GM18508 (cell line): Measurements from ENCODE around the gene MCFD2.

Experiments used
- ATAC-seq: cut with Tn5 transposase; IDR thresholded peaks from one replicate; pipeline ENCODE4 v1.9.1; 2021; ENCODE audit warnings: moderate number of reproducible peaks; ENCODE audit not compliant: insufficient read depth, unreplicated experiment

MCFD2 gene

DNA sequence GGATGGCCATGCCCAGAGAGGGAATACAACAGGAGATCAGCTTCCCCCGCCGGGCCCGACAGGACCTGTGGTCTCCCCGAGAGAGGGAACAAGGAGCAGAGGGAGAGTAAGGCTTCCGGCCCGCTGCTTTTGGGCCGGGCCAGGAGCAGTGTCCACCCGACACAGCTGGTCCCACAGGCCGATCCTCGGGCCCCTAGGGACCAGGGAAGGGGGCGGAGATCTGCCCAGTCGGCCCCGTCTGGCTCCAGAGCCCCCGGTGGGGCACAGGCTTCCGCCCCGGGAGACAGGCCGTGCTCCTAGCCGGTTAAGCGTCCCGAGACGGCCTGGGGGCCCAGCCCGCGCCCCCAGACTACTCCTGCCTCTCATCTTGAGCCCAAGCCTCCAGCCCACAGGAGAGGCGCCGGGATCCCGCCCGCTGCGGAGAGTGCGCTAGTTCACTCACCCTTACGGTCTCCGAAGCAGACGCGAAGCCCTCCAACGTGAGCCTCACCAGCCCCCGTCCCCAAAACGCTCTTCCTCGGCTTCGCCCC is at the start of gene MCFD2:
MCFD2 (minus strand) TSS at position 526 of the 530 bp plus-strand sequence. CDS start 6,635 bp downstream, outside the sequence.
- no peak for ATAC-seq

DNA sequence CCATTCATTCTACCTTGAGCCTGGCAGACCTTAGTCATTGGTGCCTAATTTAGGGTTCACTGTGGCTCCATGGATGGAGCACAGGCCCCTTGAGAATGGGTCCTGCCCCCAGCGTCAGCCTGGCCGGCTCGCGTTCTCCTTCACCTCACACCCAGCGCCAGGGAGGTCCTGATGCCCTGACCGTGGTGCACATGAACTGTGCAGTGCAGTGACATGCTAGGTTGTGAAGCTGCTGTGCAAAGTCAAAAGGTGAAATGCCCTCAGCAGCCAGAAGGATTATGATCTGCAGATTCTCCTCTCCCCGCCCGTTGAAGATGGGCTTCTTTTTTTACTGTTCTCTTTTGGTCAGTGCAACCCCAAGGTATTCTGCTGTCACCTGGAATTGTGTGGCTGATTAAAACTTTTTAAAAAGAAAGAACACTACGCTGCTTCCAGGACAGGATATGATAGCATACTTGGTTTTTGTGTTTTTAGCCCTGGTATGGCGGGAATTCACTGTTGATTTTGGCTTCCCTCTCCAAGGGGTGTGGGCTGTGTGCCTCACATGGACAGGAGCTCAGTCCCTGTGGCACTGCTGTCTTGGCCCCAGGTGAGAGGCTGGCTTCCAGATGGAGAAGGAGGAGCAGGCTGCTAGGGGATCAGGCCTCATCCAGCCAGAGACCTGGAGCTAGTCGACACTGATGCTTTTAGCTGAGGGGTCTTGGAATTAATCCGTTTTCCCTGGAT is 49.4 kb upstream of the MCFD2 start:
- ATAC-seq = no peak

DNA sequence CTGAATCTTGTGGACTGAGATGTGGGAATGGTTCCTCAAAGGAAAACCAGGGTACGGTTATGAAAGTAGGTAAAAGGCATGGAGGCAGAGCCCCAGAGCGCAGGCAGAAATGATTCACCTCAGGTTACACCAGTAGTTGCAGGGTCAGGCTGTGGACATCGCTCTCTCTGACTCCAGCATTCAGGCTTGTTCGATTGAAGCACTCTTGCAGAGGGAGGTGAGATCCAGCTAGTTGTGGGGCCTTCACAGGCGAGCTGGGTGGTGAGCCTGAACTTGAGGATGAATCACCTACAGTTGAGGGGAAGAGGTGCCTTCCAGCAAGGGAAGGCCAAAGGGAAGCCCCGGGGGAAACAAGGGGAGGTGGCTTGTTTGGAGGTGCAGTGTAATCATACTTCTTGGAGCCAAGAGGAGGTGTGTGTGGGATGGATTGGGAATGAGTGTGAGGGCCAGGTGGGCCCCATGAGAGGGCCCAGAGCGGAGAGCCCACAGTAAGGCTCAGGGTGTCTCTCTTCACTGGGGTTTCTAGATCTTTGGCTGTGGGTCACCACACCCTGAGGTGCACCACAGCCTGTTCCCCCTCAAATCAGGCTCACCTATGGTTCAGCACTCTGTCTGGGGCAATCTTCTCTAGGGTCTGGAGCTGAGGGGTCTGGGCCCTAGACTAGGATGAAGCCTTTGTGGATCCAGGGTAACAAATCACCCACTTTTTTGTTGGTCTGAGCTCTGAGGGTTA is 48.5 kb upstream of the MCFD2 start:
- no peak for ATAC-seq

DNA sequence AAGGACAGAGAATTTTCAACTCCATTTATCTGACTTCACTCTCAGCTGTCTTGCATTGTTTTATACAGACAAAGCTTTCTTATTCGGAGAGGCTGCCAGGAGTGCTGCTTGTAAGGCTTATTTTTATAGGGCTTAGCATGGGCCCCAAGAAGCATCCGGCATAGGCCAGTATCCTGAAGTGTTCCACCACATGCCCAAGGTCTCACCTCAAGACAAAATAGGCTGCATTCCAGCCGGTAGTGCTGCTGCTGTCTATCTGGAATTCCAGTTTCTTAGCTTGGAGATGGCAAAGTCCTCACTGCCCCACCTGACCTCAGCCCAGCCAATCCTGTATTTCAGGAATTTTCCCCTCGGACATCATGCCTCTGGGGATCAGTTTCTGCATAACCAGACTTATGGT is 47.6 kb upstream of the MCFD2 start:
- no peak for ATAC-seq

DNA sequence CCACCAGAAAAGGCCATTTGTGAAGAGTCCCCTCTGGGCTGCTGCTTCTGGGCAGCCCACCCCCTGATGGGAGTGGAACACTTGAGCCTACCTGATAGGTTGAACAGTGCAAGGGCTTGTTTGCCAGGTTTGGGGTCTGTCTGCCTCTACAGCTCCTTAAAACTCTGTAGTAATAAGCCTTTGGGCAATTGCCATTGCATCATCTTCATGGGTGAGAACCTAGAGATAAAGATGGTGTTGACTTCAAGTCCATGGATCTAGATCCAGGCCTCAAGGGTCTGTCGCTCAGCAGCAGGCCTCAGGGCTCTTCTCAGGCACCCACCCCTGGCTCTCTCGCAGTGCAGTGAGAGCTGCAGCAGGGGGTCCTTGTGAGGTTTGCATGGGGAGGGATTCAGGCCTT is 47.1 kb upstream of the MCFD2 start:
- ATAC-seq = no peak

DNA sequence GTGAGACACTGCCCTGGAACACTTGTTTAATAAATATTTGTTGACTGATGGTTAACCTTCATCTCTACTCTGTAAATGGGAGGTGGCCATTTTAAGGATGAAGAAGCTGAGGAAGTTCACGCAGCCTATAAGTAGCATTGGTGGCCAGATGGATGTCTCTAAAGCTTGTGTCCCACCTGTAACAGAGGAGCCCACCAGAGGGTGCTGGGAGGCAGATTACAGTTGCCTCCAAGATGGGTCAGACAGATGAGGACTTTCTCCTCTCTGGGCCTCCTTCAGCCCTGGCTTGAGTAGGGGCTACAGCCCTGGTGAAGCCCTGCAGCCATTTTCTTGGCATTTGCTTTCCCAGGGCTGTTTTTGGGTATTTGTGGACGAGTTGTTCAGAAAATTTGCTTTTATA is 45.0 kb upstream of the MCFD2 start:
- no peak for ATAC-seq

DNA sequence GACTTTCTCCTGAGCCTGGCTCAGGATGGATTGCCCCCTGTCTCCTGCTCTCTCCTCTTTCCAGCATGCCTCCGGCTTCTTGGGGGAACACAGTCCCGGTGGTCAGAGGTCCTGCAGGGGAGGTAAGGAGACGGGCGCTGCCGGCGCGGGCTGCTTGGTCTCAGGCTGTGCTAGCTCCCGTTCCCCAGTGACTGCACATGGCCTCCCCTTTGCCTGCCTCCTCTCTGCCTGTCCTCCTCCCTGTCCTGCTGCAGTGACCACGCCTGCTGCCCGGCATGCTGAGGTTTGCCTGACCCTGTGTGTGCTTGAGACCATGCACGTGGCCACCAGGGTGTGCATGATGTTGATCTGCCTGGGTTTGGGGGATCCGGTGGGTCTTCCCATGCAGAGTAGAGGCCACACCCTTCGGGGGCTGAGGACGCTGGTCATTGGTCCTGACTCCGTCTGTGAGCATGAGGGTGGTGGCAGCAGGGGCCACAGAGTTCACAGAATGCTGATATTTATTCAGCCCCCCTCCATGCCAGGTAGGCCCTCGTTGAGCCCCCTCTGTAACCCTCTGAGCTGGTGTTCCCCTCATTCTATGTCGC is 42.9 kb upstream of the MCFD2 start:
- ATAC-seq = no peak

DNA sequence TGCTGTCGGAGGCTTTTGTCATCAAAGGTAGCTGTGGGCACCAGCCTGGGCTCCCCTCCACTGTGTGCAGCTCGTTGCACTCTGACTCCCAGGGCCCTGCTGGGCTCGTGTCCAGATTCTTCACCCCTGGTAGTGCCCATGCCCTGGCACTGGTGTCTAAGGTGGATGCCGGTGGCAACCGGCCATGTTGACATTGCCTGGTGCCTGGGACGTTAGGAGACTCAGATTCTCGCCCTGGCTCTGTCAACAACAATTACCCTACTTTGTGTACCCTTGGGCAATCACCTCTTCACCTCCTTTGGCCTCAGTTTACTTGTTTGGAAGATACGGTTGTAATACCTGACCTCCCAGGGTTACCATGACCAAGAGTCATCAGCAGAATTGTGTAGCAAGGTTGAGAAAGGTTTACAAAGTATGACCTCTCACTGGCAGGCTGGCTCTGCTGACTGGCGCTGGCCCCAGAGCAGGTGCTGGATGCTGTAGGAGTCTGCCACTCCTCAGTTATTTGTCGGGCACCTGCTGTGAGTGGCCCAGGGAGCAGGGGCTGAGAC is 41.5 kb upstream of the MCFD2 start:
- no peak for ATAC-seq

DNA sequence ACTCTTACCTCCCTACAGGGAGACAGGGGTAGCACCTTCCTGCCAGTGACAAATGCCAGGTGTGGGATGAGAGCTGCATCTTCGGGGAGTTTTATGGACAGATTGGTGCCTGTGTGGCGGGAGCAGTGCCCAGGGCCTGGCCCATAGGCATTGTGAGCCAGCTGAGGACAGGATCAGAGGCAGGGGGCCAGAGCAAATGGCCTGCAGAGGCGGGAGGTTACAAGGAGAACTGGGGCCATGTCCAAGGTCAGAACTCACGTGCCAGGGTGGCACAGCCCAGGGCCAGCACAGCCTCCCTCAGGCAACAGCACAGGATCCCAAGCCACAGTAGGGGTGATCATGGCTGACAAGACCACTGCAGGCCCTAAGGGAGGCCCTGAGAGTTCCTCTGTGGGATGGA is 40.2 kb upstream of the MCFD2 start:
- ATAC-seq = no peak

DNA sequence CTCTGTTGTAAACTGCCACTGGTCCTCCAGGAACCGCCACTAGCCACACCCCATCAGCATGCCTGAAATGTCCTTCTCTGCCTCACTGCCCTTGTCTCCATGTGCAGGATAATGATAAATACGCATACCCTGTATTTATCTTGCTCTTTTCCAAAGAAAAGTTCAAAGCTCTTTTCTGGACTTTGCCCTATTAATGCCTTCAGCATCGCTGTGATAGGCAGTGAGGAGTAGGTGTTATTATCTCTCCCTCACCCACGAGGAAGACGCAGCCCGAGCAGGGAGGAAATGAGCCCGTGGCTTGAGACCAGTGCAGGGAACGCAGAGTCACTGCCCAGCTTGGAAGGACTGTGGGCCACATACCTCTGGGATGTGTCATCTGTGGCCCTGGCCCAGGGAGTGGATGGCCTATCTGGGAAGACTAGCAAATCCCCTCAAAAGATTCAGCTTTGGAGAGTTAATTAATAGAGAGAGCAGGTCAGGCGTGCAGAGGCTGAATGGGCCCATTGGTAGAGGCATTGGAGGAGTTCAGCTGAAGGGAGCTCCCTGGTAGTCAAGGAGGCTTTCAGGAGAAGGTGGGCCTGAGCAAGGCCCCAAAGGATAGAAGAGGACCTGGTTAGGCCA is 39.5 kb upstream of the MCFD2 start:
- no peak for ATAC-seq

DNA sequence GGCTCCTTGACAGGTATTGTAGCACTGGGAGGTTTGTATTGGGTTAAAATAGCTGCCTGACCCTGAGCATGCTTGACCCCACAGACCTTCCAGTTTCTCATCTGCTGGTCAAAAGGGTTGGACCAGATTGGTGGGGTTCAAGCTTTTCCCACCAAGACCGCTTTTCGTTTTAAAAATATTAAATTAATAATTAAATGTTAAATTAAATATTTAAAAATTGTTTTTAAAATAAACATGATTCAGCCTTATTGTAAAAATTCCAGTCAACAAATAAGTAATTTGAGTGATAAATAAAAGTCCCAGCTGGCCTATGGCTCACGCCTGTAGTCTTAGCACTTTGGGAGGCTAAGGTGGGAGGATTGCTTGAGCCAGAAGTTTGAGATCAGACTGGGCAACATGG is 36.6 kb upstream of the MCFD2 start:
- ATAC-seq = no peak

DNA sequence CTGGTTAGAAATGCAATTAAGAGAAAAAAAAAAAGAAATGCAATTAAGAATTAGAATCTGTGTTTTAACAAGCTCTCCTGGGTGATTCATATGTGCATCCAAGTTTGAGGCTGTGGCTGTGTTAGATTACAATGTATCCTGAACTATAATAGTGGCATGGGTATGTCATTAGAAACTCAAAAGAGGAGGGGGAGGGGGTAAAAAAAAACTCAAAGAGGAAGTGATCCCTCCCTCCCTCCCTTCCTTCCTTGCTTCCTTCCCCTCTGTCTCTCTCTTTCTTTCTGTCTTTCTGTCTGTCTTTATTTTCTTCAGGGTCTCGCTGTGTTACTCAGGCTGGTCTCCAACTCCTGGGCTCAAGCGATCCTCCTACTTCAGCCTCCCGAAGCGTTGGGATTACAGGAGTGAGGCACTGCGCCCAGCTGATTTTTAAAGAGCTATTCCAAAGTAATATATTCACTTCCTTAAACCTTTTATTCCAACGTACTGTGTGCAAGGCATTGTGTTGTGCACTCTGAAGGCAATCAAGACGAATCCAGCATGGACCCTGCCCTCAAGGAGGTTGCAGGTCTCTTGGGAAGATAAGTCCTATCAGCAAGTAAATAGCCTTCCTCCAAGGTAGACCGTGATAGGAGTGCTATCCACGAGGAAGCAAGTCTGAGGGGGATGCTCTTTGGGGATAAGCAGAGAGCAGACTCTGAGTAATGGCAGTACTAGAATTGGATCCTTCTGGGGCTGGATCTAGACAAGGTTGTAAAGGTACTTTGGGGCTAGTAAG is 35.9 kb upstream of the MCFD2 start:
- no peak for ATAC-seq

DNA sequence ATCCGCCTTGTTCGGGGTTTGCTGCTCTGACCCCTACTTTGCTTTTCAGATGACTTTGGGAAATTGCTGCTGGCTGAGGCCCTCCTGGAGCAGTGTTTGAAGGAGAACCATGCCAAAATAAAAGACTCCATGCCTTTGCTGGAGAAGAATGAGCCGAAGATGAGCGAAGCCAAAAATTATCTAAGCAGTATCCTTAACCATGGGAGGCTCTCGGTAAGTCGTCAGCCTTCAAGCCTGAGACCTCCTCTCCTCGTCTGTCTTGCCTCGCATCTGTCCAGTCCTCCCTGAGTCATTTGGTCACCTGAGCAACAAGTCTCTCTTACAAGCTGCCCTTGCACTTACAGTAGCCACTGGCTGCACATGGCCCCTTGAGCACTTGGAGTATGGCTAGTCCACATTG is 34.7 kb upstream of the MCFD2 start:
- ATAC-seq = no peak

DNA sequence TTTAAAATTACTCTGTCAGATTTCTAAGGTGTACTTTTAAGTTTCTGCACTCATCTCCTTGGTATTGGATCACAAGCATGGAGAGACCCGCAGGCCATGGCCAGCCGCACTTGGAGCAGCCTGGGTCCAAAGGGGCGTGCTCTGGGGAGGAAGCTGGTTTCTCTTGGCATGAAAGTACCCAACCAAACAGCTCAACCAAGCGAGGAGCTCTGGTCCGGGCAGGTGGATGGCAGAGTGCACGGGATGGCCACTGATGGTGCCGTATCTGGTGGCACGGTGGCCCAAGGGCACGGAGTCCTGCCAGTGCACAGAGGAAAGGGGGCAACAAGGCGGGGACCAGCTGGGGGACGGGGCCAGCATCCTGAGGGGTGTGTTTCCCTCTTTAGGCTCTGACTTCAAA is 32.2 kb upstream of the MCFD2 start:
- no peak for ATAC-seq

DNA sequence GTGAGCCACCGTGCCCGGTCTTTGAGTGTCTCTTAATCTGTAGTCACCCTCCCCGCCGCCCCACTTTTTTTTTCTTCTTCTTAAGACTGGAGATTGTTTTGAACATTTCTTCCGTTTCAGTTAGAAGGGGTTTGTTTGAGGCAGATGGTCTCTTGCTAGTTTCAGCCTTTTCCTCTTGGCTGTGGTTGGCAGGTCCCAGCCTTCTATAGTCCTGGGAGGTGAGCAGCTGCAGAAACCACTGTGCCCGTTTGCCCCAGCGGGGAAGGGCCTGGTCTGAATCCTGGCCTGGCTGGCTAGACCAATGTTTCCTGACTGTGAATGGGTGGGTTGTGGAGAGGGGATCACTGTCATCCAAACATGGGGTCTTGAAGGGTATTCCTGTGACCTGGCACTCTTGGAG is 30.1 kb upstream of the MCFD2 start:
- no peak for ATAC-seq

DNA sequence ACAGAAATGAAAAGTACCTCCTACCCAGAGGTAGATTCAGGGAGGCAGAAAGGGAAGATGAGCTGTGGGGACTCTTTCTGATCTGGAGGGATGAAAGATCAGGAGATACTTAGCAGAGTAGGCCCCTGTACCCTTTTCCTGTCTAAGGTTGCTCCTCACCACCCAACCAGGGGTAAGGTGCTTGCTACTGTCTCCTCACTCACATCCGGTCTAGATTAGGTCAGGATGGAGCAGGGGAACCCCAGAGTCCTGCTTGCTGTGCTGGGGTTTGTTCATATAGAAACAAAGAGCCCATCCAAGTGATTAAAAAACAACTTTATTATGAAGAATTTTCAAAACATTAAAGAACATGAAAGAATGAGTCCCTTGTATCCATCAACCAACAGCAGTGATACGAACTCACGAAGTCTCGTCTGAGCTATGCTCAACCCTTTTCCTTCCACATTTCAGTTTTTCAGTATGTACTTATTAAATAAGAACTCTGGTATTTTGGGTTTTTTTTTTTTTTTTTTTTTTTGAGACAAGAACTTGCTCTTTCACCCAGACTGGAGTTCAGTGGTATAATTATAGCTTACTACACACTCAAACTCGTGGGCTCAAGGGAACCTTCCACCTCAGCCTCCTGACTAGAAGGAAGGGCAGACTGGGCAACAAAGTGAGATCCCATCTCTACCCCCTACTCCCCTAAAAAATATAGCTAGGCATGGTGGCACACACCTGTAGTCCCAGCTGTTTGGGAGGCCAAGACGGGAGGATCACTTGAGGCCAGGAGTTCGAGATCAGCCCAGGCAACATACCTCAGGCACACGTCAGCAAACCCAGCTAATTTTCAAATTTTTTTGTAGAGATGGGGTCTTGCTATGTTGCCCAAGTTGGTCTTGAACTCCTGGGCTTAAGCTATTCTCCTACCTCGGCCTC is 28.5 kb upstream of the MCFD2 start:
- ATAC-seq = peak; percentile 36

DNA sequence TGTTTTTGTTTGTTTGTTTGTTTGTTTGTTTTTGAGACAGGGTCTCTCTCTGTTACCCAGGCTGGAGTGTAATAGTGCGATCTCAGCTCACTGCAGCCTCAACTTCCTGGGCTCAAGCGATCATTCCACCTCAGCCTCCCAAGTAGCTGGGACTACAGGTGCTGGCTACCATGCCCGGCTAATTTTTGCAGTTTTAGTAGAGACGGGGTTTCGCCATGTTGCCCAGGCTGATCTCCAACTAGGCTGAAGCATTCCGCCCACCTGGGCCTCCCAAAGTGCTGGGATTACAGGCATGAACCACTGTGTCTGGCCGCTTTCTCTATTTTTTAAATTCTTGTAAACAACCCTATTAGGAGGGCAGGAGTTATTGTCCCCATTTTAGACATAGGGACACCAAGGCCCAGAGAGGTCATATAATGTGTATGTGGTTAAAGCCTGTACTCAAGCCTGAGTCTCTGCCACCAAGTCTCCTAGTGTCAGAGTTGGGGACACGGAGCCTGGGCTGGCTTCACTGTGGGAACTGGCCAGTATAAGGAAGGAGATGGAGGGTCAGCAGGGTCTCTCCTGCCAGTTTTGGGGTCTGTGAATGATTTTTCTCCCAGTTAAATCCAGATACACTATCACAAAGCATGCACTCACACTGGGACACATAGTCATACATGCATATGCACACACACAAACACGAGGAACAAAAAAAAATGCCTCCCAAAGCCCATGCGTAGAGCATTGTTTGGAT is 27.5 kb upstream of the MCFD2 start:
- ATAC-seq = no peak

DNA sequence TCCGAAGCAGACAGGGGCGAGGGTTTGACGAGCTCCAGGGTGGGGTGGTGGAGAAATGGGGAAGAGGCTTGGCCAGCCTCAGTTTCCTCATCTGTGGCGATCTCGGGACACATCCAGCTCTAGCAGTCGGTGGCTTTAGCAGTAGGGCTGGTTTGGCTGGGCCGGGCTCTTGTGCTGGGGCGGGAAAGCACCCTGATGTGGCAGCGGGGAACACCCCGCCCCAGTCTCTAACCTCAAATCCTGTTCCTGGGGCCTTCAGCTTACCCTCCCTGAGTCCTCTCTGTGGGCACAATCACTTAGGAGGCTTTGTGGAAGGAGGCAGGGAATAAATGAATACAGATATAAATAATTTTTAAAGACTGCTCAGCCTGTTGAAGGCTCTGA is 26.5 kb upstream of the MCFD2 start:
- ATAC-seq = peak; percentile 29
